NCI-H2029 (cell line): ENCODE results near the gene FBXO3.
A peak's percentile ranks its signal among the peaks of the same experiment; 100 is the strongest.
"Not testable (repeated sequence)": the region's sequence is repeated elsewhere in the genome, so short reads cannot be mapped to it uniquely, and the experiment has no call there.

ENCODE experiments used
- DNase-seq: peaks from one replicate; lab custom pipeline; 2025; lab: John Stamatoyannopoulos, UW

The FBXO3 gene

GRCh38 chr11:33773987-33774735 lies at the start of gene FBXO3:
Gene FBXO3, minus strand, starts transcription at chr11:33774520. Its CDS starts 23 bp downstream, at chr11:33774497.
- peak; percentile 85 for DNase-seq

- DNase-seq, result not testable (repeated sequence)
Observed at GRCh38 chr11:33822981-33823380, 48.7 kb upstream of the FBXO3 start.

GRCh38 chr11:33819278-33820035 lies 45.1 kb upstream of the FBXO3 start:
- DNase-seq, result no peak

- DNase-seq, result peak; percentile 57
Observed at GRCh38 chr11:33808228-33808828, 34.0 kb upstream of the FBXO3 start.

DNA sequence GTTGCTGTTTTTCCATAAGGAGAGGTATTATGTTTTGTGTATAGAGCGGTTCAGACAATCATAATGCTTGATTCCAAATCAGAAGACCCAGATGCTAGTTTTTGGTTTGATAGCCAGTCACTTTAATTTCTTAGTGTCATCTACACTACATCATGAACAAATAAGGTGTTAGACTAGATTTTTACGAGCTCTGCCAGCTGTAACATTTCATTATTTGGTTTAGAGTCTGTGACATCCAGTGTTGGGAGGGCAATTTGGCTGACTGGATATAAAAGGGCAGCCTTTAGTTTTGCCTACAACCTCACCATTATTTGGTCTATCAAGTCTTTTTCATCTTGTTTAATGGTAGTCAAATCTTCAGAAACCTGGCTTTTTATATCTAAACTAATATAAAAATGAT lies 30.2 kb upstream of the FBXO3 start:
- no peak for DNase-seq

DNA sequence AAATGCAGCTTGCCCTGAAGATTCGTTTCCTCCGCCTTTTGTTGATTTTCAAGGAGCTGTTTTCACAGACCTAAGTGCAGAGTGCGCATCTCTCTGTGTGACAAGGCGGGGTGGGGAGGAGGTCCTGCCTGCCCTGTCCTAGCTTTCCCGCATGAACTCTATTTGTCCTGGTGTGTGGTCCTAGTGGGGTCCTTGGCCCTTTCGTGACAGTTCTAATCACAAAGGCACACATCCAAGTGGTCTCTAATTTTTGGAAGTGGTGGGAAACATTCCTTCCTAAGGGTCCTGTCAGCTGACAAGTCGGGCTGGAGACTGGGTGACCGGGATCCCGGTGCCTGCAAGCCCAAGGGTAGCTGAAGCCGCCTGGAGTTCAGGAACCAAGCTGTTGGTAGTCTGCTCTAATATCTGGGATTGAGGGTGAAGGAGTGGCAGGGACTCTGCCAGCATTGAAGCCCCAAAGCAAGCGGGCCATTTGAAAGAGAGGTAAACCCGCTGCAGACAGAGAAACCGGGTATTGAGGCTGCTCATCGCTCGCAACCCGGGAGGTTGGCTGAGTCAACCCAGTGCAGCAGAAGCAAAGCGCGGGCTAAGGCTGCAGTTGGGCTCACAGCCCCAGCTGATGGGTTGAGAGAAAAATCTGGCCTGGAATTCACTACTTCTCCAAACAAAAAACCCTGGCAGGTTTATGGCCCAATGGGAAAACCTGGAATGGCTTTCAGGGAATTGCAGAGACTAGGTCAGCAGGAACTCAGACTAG lies 28.1 kb upstream of the FBXO3 start:
- peak; percentile 68 for DNase-seq

DNA sequence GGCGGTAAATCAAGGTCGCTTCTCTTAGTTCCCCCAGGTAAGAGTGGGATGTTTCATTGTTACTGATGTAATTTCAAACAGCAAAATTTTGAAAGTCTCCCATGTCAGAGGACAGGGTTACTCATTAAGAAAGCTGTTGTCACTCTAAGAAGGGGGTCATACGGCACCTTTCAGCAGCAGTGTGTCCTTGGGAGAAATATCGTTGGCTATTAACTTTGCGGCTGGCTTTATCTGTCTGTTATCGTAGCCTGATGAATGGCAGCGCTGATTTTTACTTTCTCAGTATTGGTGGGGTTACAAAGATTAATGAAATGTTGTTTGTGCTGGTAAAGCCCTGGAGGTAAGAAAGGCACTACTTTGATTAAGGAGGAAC lies 27.5 kb upstream of the FBXO3 start:
- DNase-seq, result no peak

DNA sequence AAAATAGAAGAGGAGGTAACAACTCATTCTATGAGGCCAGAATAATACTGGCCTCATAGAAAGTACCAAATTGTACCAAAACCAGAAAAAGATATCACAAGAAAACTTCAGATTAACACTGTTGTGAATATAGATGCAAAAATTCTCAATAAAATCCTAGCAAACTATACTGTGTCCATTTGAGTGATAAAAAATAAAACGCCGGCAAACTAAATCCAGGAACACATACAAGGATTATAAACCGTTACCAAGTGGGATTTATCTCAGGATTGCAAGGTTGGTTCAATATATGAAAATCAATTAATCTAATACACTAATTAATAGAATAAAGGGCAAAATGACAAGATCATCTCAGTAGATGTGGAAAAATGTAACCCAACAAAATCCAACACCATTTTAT lies 23.6 kb upstream of the FBXO3 start:
- DNase-seq, result no peak

DNA sequence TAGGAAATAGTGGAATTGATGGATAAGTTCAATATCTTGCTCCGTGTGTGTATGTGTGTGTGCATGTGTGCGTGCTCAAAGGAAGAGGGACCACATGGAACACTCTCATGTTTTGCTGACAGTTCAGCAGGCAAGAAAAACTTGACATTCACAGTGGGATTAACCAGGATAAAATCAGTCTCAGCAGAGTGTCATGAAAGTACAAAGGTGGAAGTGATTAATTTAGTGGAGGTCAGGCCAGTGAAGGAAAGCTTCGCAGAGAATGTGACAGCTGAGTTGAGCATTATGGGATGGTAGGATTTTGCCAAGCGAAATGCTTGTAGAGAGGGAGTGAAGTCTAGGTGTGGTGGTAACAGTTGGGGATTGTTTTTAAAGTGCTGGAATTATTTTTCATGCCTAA lies 15.7 kb upstream of the FBXO3 start:
- no peak for DNase-seq

DNA sequence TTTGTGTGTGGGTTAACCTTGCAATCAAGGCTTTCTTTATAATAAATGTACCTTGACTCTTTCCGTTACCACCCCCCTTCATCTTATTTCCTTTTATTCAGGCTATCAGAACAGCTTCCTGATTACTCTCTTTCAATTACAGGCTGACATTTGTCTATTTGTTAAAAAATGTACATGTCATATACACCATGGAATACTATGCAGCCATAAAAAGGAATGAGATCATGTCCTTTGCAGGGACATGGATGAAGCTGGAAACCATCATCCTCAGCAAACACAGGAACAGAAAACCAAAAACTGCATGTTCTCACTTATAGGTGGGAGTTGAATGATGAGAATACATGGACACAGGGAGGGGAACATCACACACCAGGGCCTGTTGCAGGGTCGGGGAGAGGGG lies 13.8 kb upstream of the FBXO3 start:
- DNase-seq, result not testable (repeated sequence)

DNA sequence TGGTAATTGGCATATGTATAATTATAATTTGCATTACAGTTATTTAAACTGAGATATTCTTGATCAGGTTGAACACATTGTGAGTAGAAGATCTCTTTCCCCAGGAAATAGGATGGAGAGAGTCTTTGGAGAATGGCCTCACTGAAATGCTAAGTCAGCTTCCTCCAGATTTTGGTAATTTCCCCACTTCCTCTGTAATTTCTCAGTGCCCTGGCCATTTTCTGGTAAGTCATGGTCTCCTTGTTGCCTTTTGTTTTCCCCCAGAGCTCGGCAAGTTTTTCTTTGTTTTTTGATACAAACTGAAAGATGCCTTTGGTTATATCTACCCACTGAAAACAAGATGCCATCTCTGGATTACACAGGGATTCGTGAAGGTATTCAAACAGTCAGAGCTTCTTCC lies 12.8 kb upstream of the FBXO3 start:
- no peak for DNase-seq

GRCh38 chr11:33785609-33786008 lies 11.3 kb upstream of the FBXO3 start:
- DNase-seq, result no peak

GRCh38 chr11:33779849-33780528 lies 5.7 kb upstream of the FBXO3 start:
- DNase-seq, result no peak

- no peak for DNase-seq
Observed at GRCh38 chr11:33778675-33779074, 4.4 kb upstream of the FBXO3 start.

DNA sequence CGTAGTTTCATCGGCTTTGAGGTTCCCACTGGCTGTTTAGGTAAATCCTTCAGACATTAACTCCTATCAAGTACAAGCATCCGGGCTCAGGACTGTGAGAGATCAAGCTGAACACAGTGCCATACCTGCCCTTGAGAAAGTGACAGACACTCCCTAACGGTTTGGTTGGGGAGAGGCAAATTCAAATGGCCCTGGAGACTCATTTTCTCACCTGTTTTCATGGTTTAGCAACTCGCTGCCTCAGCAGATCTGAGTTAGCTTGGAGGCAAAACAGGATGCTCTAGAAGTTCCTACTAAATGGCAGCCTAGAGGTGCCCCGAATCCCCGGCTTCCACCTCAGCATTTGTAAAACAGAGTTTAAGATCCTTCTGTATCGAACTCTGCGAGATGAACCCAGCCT lies 3.6 kb upstream of the FBXO3 start:
- DNase-seq, result no peak

GRCh38 chr11:33775832-33776470 lies 1.6 kb upstream of the FBXO3 start:
- DNase-seq, result no peak

DNA sequence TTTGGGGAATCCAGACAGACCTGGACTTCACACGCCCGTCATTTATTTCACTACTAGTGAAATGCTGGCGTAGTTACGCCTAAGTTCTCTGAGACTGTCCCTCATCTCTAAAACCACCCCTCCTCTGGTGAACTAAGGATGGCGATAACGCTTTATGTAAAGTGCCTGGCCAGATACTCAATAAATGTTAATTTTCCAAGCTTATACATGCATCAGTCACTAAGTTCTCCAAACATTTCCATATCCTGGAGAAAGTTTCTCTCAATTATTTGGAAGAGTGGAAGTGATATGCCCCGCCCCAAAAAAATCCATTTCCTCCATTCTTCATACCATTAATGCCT lies 1.1 kb upstream of the FBXO3 start:
- DNase-seq, result no peak

DNA sequence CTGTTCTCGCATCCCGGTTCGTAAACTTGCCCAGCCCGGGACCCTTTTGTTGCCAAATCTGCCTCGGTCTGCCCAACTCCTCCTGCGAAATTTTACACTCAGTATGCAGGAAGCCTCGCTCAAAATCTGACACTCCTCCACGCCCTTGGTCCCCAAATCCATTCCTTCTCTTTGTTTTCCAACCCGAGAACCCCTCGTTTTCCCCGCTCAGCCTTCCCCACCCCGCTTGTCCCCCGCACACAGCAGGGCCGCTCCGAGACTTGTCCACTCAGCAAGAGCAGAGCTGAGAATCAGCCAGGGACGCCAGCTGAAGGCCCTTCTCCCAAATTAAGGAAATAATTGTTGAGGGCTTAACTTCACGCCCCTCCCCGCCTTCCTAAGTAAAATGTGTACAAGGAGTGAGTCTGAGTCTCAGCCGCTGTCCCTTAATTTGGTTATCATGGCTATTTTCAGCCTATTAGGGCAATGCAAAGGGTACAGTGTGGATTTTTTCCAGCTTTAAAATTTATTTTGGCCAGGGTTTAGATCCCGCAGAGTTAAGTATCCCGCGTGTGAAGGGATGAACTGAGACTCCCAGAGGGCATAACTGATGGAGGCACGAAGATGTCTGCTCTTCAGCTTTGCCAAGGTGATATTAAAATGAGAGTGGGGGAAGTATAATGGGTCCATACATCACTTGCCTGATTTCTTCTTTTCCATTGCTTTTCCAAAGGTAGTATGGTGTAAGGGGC lies 581 bp upstream of the FBXO3 start:
- DNase-seq, result no peak

- no peak for DNase-seq
Observed at GRCh38 chr11:33773404-33773986, 825 bp downstream of the FBXO3 start.

DNA sequence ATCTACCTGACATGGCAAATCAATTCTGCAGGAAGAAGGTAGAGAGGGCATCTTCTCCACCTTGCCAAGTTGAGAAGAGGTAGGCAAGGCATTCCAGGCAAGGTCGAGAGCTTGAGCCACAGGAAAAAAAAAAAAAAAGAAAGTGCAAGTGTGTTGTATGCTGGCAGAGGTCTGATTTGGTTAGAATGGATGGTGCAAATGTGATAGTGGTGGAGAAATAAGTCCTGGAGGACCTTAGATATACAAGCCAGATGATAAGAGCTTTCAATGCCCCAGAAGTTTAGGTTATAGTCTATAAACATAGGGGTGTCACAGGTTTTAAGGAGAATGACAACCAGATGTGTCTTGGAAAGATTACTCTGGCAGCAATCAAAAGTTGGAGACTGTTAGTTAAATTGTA lies 1.4 kb downstream of the FBXO3 start:
- no peak for DNase-seq
